ENCODE measurements around the gene SLC12A8. TPM values are rescaled to one million over a fixed set of nuclear protein-coding genes. Genes with fewer than 3 reads are reported as not detected.

The SLC12A8 gene
- total and polyA plus RNA-seq, 10 of the 15 experiments (the other 5 are each of a cell fraction or from before 2014, with no cell fraction given), result 2.5 to 71.6 (median 50.1) TPM

GRCh38 chr3:125107861-125108567 lies 104.5 kb downstream of the SLC12A8 start (continued):
- TF ChIP-seq ZBTB40 (IDR thresholded peaks at IDR 0.05; ENCODE audit: borderline replicate concordance), result no peak
- 0 out of 2 replicates have a peak, but pooled peaks have one; percentile 17 for TF ChIP-seq YY1 (IDR thresholded peaks at IDR 0.05; ENCODE audit: low read depth, low read length)
- peak; percentile 83 for TF ChIP-seq PKNOX1 (IDR thresholded peaks at IDR 0.05)
- no peak for TF ChIP-seq ZNF592 (IDR thresholded peaks at IDR 0.05)
- TF ChIP-seq RFX5 (IDR thresholded peaks at IDR 0.05; ENCODE audit: low read depth, low read length), result no peak
- TF ChIP-seq SMC3 (IDR thresholded peaks at IDR 0.05; ENCODE audit: borderline replicate concordance, low read length), result no peak
- no peak for TF ChIP-seq BRCA1 (IDR thresholded peaks at IDR 0.05; ENCODE audit: low read depth, low read length)
- TF ChIP-seq ZBED1 (IDR thresholded peaks at IDR 0.05; ENCODE audit: borderline replicate concordance), result peak; percentile 89; the same call in 1 of the 2 replicates
- TF ChIP-seq TBL1XR1 (IDR thresholded peaks at IDR 0.05; ENCODE audit: low read depth, low read length), result peak; percentile 59; the same call in 1 of the 2 replicates
- TF ChIP-seq SIX5 (IDR thresholded peaks at IDR 0.05; ENCODE audit: low read depth, low read length, severe bottlenecking), result no peak
- no peak for TF ChIP-seq SKIL (IDR thresholded peaks at IDR 0.05; ENCODE audit: low read depth, poor library complexity, severe bottlenecking)
- TF ChIP-seq IRF3 (IDR thresholded peaks at IDR 0.05), result no peak
- TF ChIP-seq FOXM1 (IDR thresholded peaks at IDR 0.05; ENCODE audit: low read depth, low read length), result peak; percentile 92
- no peak for TF ChIP-seq NFYA (IDR thresholded peaks at IDR 0.05; ENCODE audit: borderline replicate concordance, low read depth, low read length)
- peak; percentile 62; the same call in 1 of the 2 replicates for TF ChIP-seq POLR2A (IDR thresholded peaks at IDR 0.05; ENCODE audit: low read depth, low read length)
- TF ChIP-seq NFIC (IDR thresholded peaks at IDR 0.05; ENCODE audit: low read depth, low read length), result peak; percentile 93
- TF ChIP-seq NR2F1 (conservative IDR thresholded peaks at IDR 0.05), result 0 out of 2 replicates have a peak, but pooled peaks have one; percentile 26
